Measurements from ENCODE around the gene SIX3.

The SIX3 gene

GRCh38 chr2:44970846-44971450 lies 29.4 kb downstream of the SIX3 start:
- no peak overlapping the region for H3K4me3 ChIP-seq (ENCODE audit: control insufficient read depth, low read depth, low read length)
- TF ChIP-seq CTCF (IDR thresholded peaks at IDR 0.05; ENCODE audit: control insufficient read depth, insufficient read depth, low read depth, low read length, missing control alignments): no peak
- DNase-seq (ENCODE audit: low read depth): no peak

- no peak for DNase-seq (ENCODE audit: low read depth)
- no peak overlapping the region for H3K4me3 ChIP-seq (ENCODE audit: control insufficient read depth, low read depth, low read length)
- TF ChIP-seq CTCF (IDR thresholded peaks at IDR 0.05; ENCODE audit: control insufficient read depth, insufficient read depth, low read depth, low read length, missing control alignments): no peak
Observed at GRCh38 chr2:44972771-44973535, 31.5 kb downstream of the SIX3 start.

- H3K4me3 ChIP-seq (ENCODE audit: control insufficient read depth, low read depth, low read length): no peak overlapping the region
- DNase-seq (ENCODE audit: low read depth): no peak
Observed at GRCh38 chr2:44974064-44974715, 32.7 kb downstream of the SIX3 start.

GRCh38 chr2:44975571-44976450 lies 34.3 kb downstream of the SIX3 start:
- DNase-seq (ENCODE audit: low read depth): no peak
- no peak for TF ChIP-seq CTCF (IDR thresholded peaks at IDR 0.05; ENCODE audit: control insufficient read depth, insufficient read depth, low read depth, low read length, missing control alignments)
- H3K4me3 ChIP-seq (ENCODE audit: control insufficient read depth, low read depth, low read length): no peak overlapping the region

More at GRCh38 chr2:44974064-44974715, 32.7 kb downstream of the SIX3 start:
- peak; percentile 65 for TF ChIP-seq CTCF (IDR thresholded peaks at IDR 0.05; ENCODE audit: control insufficient read depth, insufficient read depth, low read depth, low read length, missing control alignments)

- TF ChIP-seq CTCF (IDR thresholded peaks at IDR 0.05; ENCODE audit: control insufficient read depth, insufficient read depth, low read depth, low read length, missing control alignments): no peak
- no peak overlapping the region for H3K4me3 ChIP-seq (ENCODE audit: control insufficient read depth, low read depth, low read length)
- DNase-seq (ENCODE audit: low read depth): no peak
Observed at GRCh38 chr2:44979581-44979980, 38.1 kb downstream of the SIX3 start.
